Testis (tissue), 3 donors: ENCODE measurements around the gene WNK1. TPM values are rescaled to one million over a fixed set of nuclear protein-coding genes. Genes with fewer than 3 reads are reported as not detected.
"Not testable (repeated sequence)": the region's sequence is repeated elsewhere in the genome, so short reads cannot be mapped to it uniquely, and the experiment has no call there.

Experiments
- DNase-seq: peaks from one replicate; pipeline ENCODE4 v3.0.0-alpha.2; 2019
- H3K27ac ChIP-seq, 2 donors: fragments of 200-600 bp; sonication (generic); one replicate each; pipeline ENCODE4 v1.5.1; 2019
- H3K27me3 ChIP-seq: fragments of 200-600 bp; sonication (generic); one replicate; pipeline ENCODE4 v1.5.1; 2019
- H3K36me3 ChIP-seq: fragments of 200-600 bp; sonication (generic); one replicate; pipeline ENCODE4 v1.5.1; 2017; ENCODE audit warnings: low read depth; ENCODE audit errors: missing control alignments
- H3K4me1 ChIP-seq: fragments of 200-600 bp; sonication (generic); one replicate; pipeline ENCODE4 v1.5.1; 2019
- H3K4me3 ChIP-seq, 2 donors: fragments of 200-600 bp; sonication (generic); one replicate each; pipeline ENCODE4 v1.5.1; 2017 to 2019
- H3K9me3 ChIP-seq: fragments of 200-600 bp; sonication (generic); one replicate; pipeline ENCODE4 v1.5.1; 2017
- CTCF ChIP-seq, 3 experiments: fragments of 450-650 bp in 2 of 3; fragments of 200-600 bp in 1 of 3; sonication (generic) in 1 of 3; IDR thresholded peaks; one replicate each; pipeline ENCODE4 v1.5.1; 2016 to 2019; ENCODE audit warnings: antibody characterized with exemption in 3 of 3, mild to moderate bottlenecking in 2 of 3, moderate library complexity in 1 of 3
- POLR2A ChIP-seq: fragments of 450-650 bp; IDR thresholded peaks from one replicate; pipeline ENCODE4 v1.6.1; 2017; ENCODE audit warnings: antibody characterized with exemption, mild to moderate bottlenecking, moderate library complexity
- WGBS, 2 donors: methylation state at CpG; one replicate each; pipeline ENCODE4 v1.1.5; 2018; 5-methylcytosine and 5-hydroxymethylcytosine counted together
- intact Hi-C: fragments of 100-400 bp; cut with DNase I; formaldehyde crosslinking; loops from one replicate; pipeline ENCODE4 v1.15.1; 2023; ENCODE audit warnings: low total_unique reads
- polyA plus RNA-seq: library from polyadenylated mRNA; stranded (reverse); fragments of 350-450 nt; fragmentation: Illumina TruSeq; extraction: RNeasy Lipid Tissue Mini Kit (QIAGEN cat#74804); gene quantifications from one replicate; pipeline ENCODE4 v1.2.3, GENCODE V29; 2014; ENCODE audit warnings: low read depth, low replicate concordance; ENCODE audit not compliant: insufficient read depth
- total RNA-seq, 2 donors: library from RNA; depleted of rRNA; stranded (reverse); fragments of >200 nt; gene quantifications; one replicate each; pipeline ENCODE4 v1.2.3, GENCODE V29; 2016

WNK1 gene
- total and polyA plus RNA-seq, 3 donors from 2014 or later = 152 to 276 (median 259) TPM

DNA sequence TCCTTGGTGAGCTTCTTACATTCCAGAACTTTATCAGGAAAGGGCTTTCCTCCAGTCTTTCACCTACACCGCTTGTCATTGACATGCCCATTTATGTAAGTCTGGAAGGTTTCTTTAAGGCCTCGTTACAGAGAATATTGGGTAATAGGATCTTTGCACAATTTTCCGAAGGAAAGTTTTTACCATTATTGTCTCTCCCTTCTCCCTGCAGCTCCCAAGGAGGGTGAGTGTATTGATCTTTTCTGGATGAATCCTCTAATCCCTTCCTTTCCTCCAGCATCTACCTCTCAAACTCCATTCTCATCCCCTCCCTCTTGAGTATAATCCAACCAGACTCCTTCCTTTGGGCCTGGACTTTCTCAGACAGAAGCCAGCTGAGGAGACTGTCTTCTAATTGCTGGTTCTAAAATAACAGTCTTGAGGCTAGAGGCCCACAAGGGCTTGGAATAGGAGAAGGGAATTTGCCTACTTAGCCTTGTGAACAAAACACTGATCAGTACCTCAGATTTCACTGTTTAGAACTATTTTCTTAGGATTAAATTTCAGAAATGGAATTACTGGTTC, 21.8 kb downstream of the WNK1 start:
- intact Hi-C loops = no loop called here
- Histone ChIP-seq H3K4me1 (peaks cover 20% of the 10 kb centered on the region), H3K27ac (no peak overlapping the region)

DNA sequence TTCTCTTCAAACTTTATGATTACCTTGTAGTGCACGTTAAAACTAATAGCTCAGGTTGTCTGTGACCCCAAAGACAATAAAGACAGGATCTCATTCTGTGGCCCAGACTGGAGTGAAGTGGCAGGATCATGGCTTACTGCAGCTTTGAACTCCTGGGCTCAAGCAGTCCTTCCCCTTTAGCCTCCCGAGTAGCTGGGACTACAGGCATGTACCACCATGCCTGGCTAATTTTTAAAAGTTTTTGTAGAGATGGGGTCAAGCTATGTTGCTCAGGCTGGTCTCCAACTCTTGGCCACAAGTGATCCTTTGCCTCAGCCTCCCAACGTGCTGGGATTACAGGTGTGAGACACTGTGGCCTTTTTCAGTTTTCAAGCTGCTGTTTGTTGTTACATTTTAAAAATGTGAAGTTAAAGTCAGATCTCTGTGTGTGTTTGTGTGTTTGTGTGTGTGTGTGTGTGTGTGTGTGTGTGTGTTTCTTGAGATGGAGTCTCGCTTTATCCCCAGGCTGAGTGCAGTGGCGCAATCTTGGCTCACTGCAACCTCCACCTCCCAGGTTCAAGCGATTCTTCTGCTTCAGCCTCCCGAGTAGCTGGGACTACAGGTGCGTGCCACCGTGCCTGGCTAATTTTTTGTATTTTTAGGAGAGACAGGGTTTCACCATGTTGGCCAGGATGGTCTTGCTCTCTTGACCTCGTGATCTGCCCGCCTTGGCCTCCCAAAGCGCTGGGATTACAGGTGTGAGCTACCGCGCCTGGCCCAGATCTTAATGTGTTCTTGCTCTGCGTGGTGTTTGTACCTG, 23.8 kb downstream of the WNK1 start:
- H3K9me3 ChIP-seq, DNase-seq, H3K27me3 ChIP-seq, intact Hi-C loops, H3K4me3 ChIP-seq, H3K36me3 ChIP-seq, H3K27ac ChIP-seq: not testable (repeated sequence)
- H3K4me1 ChIP-seq = peaks cover 26% of the 10 kb centered on the region
- 84 to 86% methylated on average over 5 to 15 of the region's 15 CpGs for WGBS, 2 donors

More for the DNA sequence above, 21.8 kb downstream of the WNK1 start:
- H3K4me3 ChIP-seq = no peak overlapping the region
- DNase-seq = no peak
- TF ChIP-seq POLR2A (no peak), CTCF (IDR thresholded peaks at IDR 0.05) (no peak)
- H3K36me3 ChIP-seq = no peaks in the 10 kb centered on the region
- no peaks in the 10 kb centered on the region for H3K9me3 ChIP-seq
- H3K27me3 ChIP-seq = no peaks in the 10 kb centered on the region
- WGBS, 2 donors = 63 to 69% methylated on average over 3 of the region's 3 CpGs

- intact Hi-C loops, H3K36me3 ChIP-seq, H3K4me3 ChIP-seq, H3K9me3 ChIP-seq, H3K27ac ChIP-seq, H3K27me3 ChIP-seq, DNase-seq: not testable (repeated sequence)
- H3K4me1 ChIP-seq = peaks cover 26% of the 10 kb centered on the region
- 76 to 94% methylated on average over 5 of the region's 5 CpGs for WGBS, 2 donors
Measured at GRCh38 chr12:776772-777373, 24.5 kb downstream of the WNK1 start.

GRCh38 chr12:777550-778047, 25.2 kb downstream of the WNK1 start:
- TF ChIP-seq CTCF (IDR thresholded peaks at IDR 0.05) = no peak
- no peak for TF ChIP-seq POLR2A
- Histone ChIP-seq H3K4me1 (peaks cover 26% of the 10 kb centered on the region), H3K9me3 (no peaks in the 10 kb centered on the region), H3K27me3 (no peaks in the 10 kb centered on the region), H3K36me3 (no peaks in the 10 kb centered on the region), H3K27ac (no peak overlapping the region), H3K4me3 (no peak overlapping the region)
- intact Hi-C loops = no loop called here
- no peak for DNase-seq
- 68 to 77% methylated on average over 3 of the region's 3 CpGs for WGBS, 2 donors

GRCh38 chr12:778615-779014, 26.2 kb downstream of the WNK1 start:
- peaks cover 26% of the 10 kb centered on the region for H3K4me1 ChIP-seq
- intact Hi-C loops = no loop called here

More at GRCh38 chr12:778615-779014, 26.2 kb downstream of the WNK1 start:
- Histone ChIP-seq H3K9me3 (no peaks in the 10 kb centered on the region), H3K36me3 (no peaks in the 10 kb centered on the region), H3K27ac (no peak overlapping the region), H3K4me3 (no peak overlapping the region), H3K27me3 (no peaks in the 10 kb centered on the region)
- no peak for DNase-seq
- TF ChIP-seq POLR2A = no peak
- TF ChIP-seq CTCF (IDR thresholded peaks at IDR 0.05) = no peak
- 84 to 86% methylated on average over 6 of the region's 6 CpGs for WGBS, 2 donors
